ENCODE data around the gene MYOT.
A peak's percentile ranks its signal among the peaks of the same experiment; 100 is the strongest.

Gene MYOT

DNA sequence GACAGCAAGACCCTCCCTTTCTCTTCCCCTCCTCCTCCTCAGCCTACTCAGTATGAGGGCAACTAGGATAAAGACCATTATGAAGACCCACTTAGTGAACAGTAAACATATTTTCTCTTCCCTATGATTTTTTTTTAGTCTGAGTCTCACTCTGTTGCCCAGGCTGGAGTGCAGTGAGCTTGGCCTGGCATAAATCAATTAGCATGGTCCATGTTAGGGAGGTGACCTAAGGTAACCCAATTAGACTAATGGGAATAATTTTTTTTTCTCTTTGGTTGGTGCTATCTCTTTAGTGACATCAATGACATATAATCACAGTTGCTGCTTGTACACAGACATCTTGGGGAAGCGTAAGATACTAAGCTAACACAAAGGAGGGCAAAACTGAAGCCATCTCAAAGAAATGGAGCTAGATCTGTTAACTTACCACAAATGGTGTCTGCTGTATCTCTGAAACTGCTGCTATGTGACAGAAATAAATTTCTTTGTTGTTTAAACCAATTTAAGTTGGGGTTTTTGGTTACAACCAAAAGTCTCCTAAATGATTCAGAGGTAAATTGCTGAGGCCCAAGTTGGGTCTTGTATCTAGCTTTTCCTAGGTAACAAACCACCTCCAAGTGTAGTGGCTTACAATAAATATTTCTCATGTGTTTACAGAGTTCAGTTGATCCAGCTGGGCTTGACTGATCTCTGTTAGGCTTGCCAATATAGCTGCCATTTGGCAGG, 34.9 kb downstream of the MYOT start:
- DNase-seq, result no peak

DNA sequence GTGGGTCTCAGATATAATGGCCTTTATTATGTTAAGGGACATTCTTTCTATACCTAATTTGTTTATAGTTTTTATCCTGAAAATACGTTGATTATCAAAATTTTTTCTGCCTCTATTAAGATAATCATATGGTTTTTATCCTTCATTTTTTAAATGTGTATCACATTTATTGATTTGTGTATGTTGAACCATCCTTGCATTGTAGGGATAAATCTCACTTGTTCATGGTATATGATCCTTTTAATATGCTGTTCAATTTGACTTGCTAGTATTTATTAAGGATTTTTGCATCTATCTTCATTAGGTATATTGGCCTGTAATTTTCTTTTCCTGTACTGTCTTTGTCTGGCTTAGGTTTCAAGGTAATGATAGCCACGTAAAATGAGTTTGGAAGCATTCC, 47.1 kb downstream of the MYOT start:
- no peak for DNase-seq

DNA sequence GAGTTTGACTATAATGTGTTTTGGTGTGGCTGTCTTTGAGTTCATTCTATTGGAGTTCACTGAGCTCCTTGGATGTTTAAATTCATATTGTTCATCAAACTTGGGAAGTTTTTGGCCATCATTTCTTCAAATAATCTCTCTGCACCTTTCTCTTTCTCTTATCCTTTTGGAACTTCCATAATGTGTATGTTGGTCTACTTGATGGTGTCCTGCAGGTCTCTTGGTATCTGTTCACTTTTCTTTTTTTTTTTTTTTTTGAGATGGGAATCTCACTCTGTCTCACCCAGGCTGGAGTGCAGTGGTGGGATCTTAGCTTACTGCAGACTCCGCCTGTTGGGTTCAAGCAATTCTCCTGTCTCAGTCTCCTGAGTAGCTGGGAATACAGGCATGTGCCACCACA, 49.3 kb downstream of the MYOT start:
- DNase-seq, result no peak

DNA sequence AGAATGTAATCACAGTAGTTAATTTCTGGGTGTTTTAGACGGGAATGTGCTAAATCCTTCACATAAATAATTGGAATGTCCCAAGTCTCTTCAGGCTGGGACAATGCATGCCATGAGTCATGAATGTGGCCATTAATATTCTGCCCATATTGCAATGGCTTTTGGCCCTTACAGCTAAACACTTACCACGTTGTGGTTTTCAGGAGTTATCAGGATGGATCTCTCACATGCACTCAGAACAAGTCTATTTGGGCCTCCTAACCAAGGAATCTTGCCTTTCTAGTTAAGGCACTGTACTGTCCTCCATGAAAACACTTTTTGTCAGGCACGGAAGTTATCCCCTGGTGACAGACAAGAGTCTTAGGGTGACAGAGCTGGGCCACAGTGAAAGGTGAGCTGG, 54.3 kb downstream of the MYOT start:
- DNase-seq, result peak; percentile 63

DNA sequence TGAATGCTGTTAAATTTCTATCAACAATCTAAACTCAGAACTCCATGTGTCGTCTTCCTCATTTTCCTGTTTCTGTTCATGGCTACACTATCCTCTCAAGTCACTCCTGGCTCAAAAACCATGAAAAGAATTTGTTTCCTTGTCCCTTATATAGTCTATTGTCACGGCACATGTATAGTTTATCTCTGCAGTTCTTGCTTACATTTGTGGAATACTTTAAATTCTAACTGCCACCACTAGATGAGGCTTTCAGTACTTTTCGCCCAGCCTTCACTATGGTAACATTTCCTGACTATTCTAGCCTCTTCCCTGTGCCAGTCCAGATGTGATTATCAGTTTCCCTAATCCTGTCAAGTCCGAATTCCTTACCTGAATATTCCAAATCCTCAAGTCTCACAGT, 56.2 kb downstream of the MYOT start:
- peak; percentile 8 for DNase-seq

DNA sequence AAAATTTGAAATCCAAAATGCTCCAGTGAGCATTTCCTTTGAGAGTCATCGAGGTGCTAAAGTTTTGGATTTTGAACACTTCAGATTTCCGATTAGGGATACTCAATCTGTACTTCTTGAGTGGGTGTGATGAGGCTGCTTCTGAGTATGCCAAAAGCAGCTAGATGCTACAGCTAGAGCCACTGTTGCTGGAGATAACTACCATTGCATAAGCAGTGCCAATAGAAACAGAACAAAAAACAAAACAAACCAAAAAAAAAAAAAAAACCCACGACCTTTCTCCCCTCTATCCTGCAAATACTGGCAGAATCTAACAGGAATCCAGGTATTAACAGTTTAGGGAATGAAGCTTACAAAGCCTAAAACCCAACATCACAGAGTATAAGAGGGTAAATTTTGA, 65.1 kb downstream of the MYOT start:
- no peak for DNase-seq

DNA sequence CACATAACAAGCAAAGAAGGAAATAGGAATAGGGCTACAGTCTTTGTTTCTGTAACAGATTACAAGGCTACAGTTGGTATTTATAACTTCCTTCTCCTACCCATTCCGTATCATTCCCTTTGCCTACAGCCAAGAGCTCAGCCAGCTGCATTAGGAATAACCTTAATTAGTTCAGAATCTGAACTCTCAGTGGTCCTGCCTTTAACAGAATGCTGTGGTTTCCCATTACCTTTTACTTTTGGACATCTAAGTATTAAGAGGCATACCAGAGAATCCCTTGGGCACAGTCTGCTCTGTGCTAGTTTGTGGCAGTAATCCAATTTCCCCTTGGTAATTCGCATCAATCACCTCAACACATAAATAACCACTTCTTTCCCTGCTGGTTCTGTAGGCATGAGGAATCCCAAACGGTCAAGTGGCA, 65.8 kb downstream of the MYOT start:
- peak; percentile 67 for DNase-seq

DNA sequence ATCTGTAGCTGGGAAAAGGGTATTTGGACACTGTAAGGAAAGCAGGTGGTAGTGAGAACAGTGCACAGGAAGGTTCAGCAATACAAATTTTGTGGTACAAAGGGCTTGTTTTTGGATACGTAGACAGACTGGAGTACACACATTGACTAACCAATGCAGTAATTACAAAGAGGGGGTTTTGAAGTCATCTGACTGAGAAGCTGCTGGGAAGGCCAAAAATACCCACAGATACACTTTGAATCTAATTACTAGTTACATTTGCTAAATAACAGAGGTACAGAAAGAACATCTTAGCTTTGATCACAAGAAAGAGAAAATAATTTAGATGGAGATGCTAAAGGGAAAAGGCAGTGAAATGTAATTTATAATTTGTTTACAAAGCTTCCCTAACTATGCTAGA, 67.5 kb downstream of the MYOT start:
- DNase-seq, result no peak

DNA sequence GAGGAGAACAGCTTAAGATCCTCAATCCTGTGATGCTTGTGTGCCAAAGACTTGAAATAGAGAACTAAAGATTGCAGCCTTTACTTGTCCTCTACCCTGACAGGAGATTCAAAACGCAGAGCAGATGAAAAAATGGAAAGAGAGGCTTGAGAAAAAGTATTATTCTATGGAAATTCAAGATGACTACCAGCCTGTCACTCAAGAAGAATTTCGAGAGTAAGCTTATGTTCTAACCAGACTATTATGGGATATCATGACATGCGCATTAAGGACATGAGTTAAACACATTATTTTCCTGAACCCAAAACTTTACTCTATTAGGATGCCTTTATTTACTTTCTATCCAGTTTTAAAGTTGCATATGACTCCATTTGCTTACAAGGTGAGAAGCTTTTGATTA, 68.0 kb downstream of the MYOT start:
- DNase-seq, result no peak
